Breast epithelium (tissue), 3 donors: ENCODE measurements around the gene GLO1.

Experiments
- CTCF ChIP-seq, 3 donors: fragments of 450-650 bp; IDR thresholded peaks; one replicate each; pipeline ENCODE4 v1.5.1; 2016 to 2017; ENCODE audit warnings: antibody characterized with exemption in 3 of 3, mild to moderate bottlenecking in 3 of 3, moderate library complexity in 3 of 3
- POLR2A ChIP-seq: fragments of 450-650 bp; IDR thresholded peaks from one replicate; pipeline ENCODE4 v1.6.1; 2016; ENCODE audit warnings: antibody characterized with exemption, mild to moderate bottlenecking, moderate library complexity
- POLR2AphosphoS5 ChIP-seq, 3 donors: sonication (generic); formaldehyde crosslinking; IDR thresholded peaks; one replicate each; pipeline ENCODE4 v1.6.1; 2017; ENCODE audit warnings: antibody characterized with exemption in 3 of 3

DNA sequence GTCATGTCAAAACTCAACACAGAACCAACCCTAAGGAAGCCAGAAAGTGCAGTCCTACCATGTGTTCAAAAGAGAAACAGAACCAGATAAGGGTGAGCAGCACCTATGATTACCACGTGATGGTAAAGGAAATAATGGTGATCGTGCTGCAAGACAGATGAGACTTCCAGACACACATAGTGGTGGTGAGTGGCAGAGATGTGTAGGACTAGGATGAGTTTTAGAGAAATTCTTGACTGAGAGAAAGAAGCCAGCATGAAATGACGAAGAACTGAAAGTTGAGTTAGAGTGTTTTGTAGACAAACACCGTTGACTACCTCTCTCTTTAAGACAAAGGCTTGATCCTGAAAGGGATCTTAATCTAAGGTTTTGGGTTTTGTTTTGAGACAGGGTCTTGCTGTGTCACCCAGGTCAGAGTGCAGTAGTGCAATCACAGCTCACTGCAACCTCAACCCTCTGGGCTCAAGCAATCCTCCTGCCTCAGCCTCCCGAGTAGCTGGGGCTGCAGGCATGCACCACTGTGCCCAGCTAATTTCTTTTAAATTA lies 52.7 kb downstream of the GLO1 start:
- TF ChIP-seq CTCF (IDR thresholded peaks at IDR 0.05) (no peak), POLR2AphosphoS5 (IDR thresholded peaks at IDR 0.05) (no peak), POLR2A (no peak)
